D721Med (cell line): Measurements from ENCODE around the gene ATAD1.

Source experiments
- DNase-seq: peaks from one replicate; pipeline ENCODE4 v3.0.0; 2011; ENCODE audit warnings: low spot score; ENCODE audit not compliant: insufficient read length
- FAIRE-seq: peaks from 2 replicates; lab custom pipeline; 2011; peaks lifted over from hg19 to GRCh38; lab: Jason Lieb, UNC
- TF ChIP-seq, protein P1 (sequence below): IDR thresholded peaks from 2 replicates; pipeline ENCODE4 v1.5.1; 2012; ENCODE audit warnings: mild to moderate bottlenecking, control low read depth; ENCODE audit not compliant: insufficient read depth; ENCODE audit errors: missing control alignments

The ATAD1 gene

DNA sequence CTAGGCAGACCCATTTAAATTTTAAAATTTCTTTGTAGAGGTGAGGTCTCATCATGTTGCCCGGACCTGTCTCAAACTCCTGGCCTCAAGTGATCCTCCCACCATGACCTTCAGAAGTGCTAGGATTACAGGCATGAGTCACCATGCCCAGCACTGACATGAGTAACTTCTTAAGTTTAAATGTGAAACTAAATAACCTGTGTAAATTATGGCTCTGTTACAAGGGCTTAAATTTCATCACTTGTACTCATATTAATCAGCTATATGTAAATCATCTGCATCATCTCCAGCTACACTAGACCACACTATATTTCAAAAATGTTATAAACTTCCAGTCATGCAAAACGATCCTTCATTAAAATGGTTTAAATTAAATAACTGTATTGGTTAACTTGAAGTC lies 56.1 kb downstream of the ATAD1 start:
- TF ChIP-seq, protein P1, sequence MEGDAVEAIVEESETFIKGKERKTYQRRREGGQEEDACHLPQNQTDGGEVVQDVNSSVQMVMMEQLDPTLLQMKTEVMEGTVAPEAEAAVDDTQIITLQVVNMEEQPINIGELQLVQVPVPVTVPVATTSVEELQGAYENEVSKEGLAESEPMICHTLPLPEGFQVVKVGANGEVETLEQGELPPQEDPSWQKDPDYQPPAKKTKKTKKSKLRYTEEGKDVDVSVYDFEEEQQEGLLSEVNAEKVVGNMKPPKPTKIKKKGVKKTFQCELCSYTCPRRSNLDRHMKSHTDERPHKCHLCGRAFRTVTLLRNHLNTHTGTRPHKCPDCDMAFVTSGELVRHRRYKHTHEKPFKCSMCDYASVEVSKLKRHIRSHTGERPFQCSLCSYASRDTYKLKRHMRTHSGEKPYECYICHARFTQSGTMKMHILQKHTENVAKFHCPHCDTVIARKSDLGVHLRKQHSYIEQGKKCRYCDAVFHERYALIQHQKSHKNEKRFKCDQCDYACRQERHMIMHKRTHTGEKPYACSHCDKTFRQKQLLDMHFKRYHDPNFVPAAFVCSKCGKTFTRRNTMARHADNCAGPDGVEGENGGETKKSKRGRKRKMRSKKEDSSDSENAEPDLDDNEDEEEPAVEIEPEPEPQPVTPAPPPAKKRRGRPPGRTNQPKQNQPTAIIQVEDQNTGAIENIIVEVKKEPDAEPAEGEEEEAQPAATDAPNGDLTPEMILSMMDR, result no peak
- FAIRE-seq, result no peak
- DNase-seq, result no peak

DNA sequence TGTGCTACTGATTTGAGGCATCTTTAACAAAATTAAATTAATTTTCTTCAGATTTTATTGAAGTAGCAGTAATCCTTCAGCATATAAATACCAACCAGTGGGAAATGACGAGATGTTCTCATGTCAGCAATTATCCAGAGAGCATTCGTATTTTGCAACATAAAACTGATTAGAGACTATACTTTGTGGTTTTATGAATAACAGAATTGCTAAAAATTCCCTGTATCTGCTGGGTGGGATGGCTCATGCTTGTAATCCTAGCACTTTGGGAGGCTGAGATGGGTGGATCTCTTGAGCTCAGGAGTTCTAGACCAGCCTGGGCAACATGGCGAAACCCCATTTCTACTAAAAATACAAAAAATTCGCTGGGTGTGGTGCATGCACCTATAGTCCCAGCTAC lies 56.9 kb downstream of the ATAD1 start:
- FAIRE-seq, result no peak
- TF ChIP-seq, protein P1, result no peak
- DNase-seq, result no peak

DNA sequence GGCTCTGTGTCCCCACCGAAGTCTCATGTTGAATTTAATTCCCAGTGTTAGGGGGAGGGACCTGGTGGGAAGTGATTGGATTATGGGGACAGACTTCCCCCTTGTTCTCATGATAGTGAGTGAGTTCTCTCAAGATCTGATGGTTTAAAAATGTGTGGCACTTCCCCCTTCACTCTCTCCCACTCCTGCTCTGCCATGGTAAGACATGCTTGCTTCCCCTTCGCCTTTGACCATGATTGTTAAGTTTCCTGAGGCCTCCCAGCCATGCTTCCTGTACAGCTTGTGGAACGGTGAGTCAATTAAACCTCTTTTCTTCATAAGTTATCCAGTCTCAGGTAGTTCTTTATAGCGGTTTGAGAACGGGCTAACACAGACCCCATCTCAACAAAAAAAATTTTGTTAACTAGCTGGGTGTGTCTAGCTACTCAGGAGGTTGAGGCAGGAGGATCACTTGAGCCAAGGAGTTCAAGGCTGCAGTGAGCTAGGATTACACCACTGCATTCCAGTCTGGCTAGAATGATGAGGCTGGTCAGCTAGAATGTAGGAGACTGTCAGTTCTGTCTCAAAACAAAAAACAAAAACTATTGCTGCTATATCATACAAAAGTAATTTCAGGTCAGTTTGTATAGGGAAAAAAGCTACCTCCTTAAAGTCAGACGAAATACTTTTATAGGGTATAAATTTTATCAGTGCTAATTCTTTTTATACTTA lies 57.7 kb downstream of the ATAD1 start:
- DNase-seq (no peak), FAIRE-seq (no peak)
- TF ChIP-seq, protein P1, result no peak

DNA sequence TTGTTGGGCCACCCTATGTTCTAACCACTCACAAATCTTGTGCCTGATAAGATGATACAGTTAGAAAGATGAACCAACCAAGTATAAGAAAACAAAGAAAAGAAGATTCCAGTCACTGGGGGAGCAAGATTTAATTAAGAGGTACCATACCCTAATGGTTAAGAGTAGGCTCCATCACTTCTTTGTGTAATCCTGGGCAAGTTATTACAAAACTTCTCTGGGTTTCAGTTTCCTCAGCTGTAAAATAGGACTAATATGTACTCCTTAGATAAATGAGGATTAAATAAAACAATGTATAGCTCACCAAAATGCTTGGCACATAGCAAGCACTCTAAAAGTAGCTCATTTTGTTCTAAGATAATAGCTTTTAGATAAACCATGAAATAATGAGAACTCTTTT lies 58.5 kb downstream of the ATAD1 start:
- DNase-seq (no peak), FAIRE-seq (no peak)
- TF ChIP-seq, protein P1, result no peak

DNA sequence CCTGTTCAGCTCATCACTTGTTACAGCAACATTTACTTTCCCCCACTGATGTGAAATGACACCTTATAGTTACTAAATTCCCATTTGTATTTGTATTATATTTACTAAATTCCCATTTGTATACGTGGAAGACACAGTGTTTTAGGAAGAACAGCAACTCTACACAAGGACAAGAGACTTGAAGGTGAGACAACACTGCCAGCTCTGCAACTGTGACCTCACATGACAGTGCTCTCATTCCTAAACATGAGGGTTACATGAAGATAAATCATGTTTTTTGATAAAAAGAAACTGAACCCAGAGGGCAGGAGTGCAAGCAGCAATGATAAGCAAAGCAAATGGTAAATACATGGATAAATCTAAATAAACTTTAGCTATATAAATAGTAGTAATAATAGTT lies 60.3 kb downstream of the ATAD1 start:
- DNase-seq (no peak), FAIRE-seq (no peak)
- TF ChIP-seq, protein P1, result no peak

DNA sequence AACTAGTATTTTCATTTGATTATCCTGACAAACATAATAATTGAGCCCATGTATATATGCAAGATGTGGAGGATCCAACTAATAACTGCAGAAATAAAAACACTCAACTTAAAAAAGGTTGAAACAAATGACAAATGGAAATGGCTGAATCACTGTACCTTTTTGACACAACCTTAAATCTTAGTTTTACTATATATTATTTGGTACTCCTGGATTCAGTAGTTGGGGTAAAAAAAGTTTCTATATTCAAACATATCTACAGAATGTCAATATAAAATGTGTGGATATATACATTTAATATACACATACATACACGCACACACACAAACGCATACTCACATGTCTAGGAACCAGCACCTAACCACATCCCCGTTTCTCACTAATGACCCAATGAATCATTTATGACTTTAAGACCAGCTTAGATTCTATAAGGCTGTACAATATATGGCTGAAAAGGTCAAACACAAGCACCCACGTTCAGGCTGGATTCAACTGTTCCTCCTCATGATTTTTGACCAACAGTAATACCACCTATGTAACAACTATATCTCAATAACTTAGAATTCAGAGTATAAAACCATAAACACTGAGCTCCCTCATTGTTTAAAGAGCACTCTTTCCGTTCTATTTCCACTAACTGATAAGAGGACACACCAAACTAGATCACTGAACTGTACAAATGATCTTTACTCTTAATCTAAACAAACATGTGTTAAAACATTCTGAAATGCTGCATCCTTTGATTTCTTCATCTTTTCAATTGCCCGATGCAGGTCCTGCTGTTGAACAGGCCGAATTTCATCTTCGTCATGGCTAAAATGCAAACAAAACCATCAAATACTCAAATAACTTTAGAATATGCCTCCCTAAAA lies 63.8 kb downstream of the ATAD1 start:
- DNase-seq (no peak), FAIRE-seq (no peak)
- TF ChIP-seq, protein P1, result no peak
